ENCODE results near the gene BRPF1. TPM values are rescaled to one million over a fixed set of nuclear protein-coding genes. Genes with fewer than 3 reads are reported as not detected.

Gene BRPF1
- total RNA-seq, 1 donor, result 14.5 TPM

GRCh38 chr3:9750556-9751411, 19.2 kb downstream of the BRPF1 start:
- DNase-seq (ENCODE audit: insufficient read length, low spot score, missing footprints), result no peak
- no peaks in the 10 kb centered on the region for H3K9me3 ChIP-seq (ENCODE audit: low read depth, low read length)
- H3K27me3 ChIP-seq (ENCODE audit: insufficient read depth, low read length), result no peaks in the 10 kb centered on the region
- peak overlapping the region; percentile 79 for H3K4me3 ChIP-seq (ENCODE audit: insufficient read depth, low read length)
- peak overlapping the region; percentile 92 for H3K4me2 ChIP-seq (ENCODE audit: insufficient read depth, low read length)
- peak overlapping the region; percentile 21 for H3K27ac ChIP-seq (ENCODE audit: low read depth, low read length)
- H3K4me1 ChIP-seq (ENCODE audit: insufficient read depth, low read length), result peaks cover 37% of the 10 kb centered on the region
- peaks cover 19% of the 10 kb centered on the region for H3K79me2 ChIP-seq (ENCODE audit: insufficient read depth, low read length)
- H4K20me1 ChIP-seq (ENCODE audit: insufficient read depth, low read length), result no peaks in the 10 kb centered on the region
- TF ChIP-seq CTCF (IDR thresholded peaks at IDR 0.05; ENCODE audit: extremely low read depth, low read depth, low read length), result no peak
- peaks cover 39% of the 10 kb centered on the region for H3K36me3 ChIP-seq (ENCODE audit: insufficient read depth, low read length)
- H2AFZ ChIP-seq (ENCODE audit: low read length), result peak overlapping the region; percentile 93

- no peak overlapping the region for H3K4me3 ChIP-seq (ENCODE audit: insufficient read depth, low read length)
- no peaks in the 10 kb centered on the region for H4K20me1 ChIP-seq (ENCODE audit: insufficient read depth, low read length)
- no peaks in the 10 kb centered on the region for H3K9me3 ChIP-seq (ENCODE audit: low read depth, low read length)
- no peak overlapping the region for H2AFZ ChIP-seq (ENCODE audit: low read length)
- DNase-seq (ENCODE audit: insufficient read length, low spot score, missing footprints), result no peak
- TF ChIP-seq CTCF (IDR thresholded peaks at IDR 0.05; ENCODE audit: extremely low read depth, low read depth, low read length), result no peak
- H3K4me2 ChIP-seq (ENCODE audit: insufficient read depth, low read length), result no peak overlapping the region
- peaks cover 15% of the 10 kb centered on the region for H3K4me1 ChIP-seq (ENCODE audit: insufficient read depth, low read length)
- peaks cover 32% of the 10 kb centered on the region for H3K36me3 ChIP-seq (ENCODE audit: insufficient read depth, low read length)
- H3K27ac ChIP-seq (ENCODE audit: low read depth, low read length), result no peak overlapping the region
- H3K79me2 ChIP-seq (ENCODE audit: insufficient read depth, low read length), result peaks cover 16% of the 10 kb centered on the region
- H3K27me3 ChIP-seq (ENCODE audit: insufficient read depth, low read length), result no peaks in the 10 kb centered on the region
These were observed 23.1 kb downstream of the BRPF1 start for GRCh38 chr3:9754678-9755077.

GRCh38 chr3:9757427-9757826, 25.9 kb downstream of the BRPF1 start:
- Histone ChIP-seq H3K27me3 (ENCODE audit: insufficient read depth, low read length) (no peaks in the 10 kb centered on the region), H3K4me2 (ENCODE audit: insufficient read depth, low read length) (no peak overlapping the region), H3K9me3 (ENCODE audit: low read depth, low read length) (no peaks in the 10 kb centered on the region), H3K36me3 (ENCODE audit: insufficient read depth, low read length) (peaks cover 37% of the 10 kb centered on the region), H4K20me1 (ENCODE audit: insufficient read depth, low read length) (no peaks in the 10 kb centered on the region), H2AFZ (ENCODE audit: low read length) (no peak overlapping the region), H3K4me3 (ENCODE audit: insufficient read depth, low read length) (no peak overlapping the region), H3K27ac (ENCODE audit: low read depth, low read length) (no peak overlapping the region), H3K4me1 (ENCODE audit: insufficient read depth, low read length) (no peaks in the 10 kb centered on the region), H3K79me2 (ENCODE audit: insufficient read depth, low read length) (no peaks in the 10 kb centered on the region)
- TF ChIP-seq CTCF (IDR thresholded peaks at IDR 0.05; ENCODE audit: extremely low read depth, low read depth, low read length), result no peak
- no peak for DNase-seq (ENCODE audit: insufficient read length, low spot score, missing footprints)

- H3K4me3 ChIP-seq (ENCODE audit: insufficient read depth, low read length), result no peak overlapping the region
- no peaks in the 10 kb centered on the region for H3K4me1 ChIP-seq (ENCODE audit: insufficient read depth, low read length)
- no peaks in the 10 kb centered on the region for H3K27me3 ChIP-seq (ENCODE audit: insufficient read depth, low read length)
- H2AFZ ChIP-seq (ENCODE audit: low read length), result no peak overlapping the region
- no peak overlapping the region for H3K27ac ChIP-seq (ENCODE audit: low read depth, low read length)
- no peaks in the 10 kb centered on the region for H3K79me2 ChIP-seq (ENCODE audit: insufficient read depth, low read length)
- H3K4me2 ChIP-seq (ENCODE audit: insufficient read depth, low read length), result no peak overlapping the region
- H3K9me3 ChIP-seq (ENCODE audit: low read depth, low read length), result no peaks in the 10 kb centered on the region
- DNase-seq (ENCODE audit: insufficient read length, low spot score, missing footprints), result peak; percentile 72
- no peak for TF ChIP-seq CTCF (IDR thresholded peaks at IDR 0.05; ENCODE audit: extremely low read depth, low read depth, low read length)
- H4K20me1 ChIP-seq (ENCODE audit: insufficient read depth, low read length), result no peaks in the 10 kb centered on the region
- peaks cover 44% of the 10 kb centered on the region for H3K36me3 ChIP-seq (ENCODE audit: insufficient read depth, low read length)
These were observed 29.4 kb downstream of the BRPF1 start for GRCh38 chr3:9760779-9761505.
